ENCODE data around the gene FAM181A.

FAM181A gene

DNA sequence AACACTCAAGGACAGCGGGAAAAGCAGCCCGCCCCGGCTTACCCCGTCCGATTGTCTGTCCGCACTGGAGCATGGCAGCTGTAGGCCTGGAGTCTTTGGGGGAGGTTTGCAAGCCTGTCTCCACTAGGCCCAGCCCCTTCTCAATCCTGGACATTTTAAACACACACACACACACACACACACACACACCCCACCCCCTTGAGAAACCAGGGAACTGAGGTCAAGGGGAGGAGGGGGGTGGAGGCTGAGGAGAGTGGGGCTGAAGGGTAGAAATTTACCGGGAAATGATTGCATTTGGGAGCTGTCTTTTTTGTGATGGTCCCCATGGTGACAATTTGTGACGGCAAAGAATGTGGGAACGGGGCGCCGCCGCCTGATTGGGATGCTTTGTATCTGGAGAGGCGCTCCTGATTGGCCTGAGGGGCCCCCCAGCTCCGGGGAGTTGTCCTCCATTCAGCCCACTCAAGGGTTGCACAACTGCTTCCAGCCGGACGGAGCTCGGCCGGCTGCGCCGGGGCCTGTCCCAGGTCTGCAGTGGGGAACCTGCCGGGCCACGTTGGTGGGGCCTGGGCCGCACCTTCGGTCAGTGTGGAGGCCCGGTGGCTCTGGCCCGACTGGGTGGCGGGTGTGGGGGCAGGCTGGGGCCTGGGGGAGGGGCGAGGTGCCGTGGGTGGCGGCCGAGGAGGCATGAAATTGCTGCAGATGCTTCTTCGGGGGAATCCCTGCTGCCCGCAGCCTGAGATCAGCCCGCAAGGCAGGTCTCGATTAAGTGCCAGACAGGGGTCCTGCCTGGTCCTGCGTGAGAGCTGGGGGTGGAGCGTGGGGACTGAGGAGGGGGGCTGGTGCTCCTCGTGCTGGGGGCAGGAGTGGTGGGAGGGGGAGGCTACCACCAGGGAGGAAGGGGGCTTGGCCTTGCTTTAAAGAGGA lies at the start of gene FAM181A:
FAM181A (plus strand) TSS at position 472 of the 927 bp plus-strand sequence. CDS start 942 bp downstream, outside the sequence.
- TF ChIP-seq, protein P1, sequence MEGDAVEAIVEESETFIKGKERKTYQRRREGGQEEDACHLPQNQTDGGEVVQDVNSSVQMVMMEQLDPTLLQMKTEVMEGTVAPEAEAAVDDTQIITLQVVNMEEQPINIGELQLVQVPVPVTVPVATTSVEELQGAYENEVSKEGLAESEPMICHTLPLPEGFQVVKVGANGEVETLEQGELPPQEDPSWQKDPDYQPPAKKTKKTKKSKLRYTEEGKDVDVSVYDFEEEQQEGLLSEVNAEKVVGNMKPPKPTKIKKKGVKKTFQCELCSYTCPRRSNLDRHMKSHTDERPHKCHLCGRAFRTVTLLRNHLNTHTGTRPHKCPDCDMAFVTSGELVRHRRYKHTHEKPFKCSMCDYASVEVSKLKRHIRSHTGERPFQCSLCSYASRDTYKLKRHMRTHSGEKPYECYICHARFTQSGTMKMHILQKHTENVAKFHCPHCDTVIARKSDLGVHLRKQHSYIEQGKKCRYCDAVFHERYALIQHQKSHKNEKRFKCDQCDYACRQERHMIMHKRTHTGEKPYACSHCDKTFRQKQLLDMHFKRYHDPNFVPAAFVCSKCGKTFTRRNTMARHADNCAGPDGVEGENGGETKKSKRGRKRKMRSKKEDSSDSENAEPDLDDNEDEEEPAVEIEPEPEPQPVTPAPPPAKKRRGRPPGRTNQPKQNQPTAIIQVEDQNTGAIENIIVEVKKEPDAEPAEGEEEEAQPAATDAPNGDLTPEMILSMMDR (IDR thresholded peaks at IDR 0.05), result no peak

DNA sequence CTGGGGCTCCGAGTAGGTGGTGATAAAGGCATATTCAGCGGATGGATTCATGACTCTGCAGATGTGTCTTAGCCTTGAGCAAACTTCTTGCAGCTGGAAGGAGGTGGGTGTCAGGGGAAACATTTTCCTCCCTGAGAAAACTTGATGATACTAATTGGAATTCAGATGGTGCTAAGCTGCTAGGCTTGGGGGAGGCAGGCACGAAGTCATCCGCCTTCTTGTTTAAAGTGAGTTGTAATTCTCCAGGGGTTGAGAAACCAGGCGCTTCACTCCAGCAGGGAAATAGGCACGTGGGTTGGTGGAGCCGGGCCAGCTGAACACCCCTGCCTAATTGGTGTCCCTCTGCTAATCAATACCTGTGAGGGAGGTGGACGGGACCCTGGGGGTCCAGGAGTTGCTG lies 48.9 kb upstream of the FAM181A start:
- TF ChIP-seq, protein P1 (IDR thresholded peaks at IDR 0.05), result no peak

DNA sequence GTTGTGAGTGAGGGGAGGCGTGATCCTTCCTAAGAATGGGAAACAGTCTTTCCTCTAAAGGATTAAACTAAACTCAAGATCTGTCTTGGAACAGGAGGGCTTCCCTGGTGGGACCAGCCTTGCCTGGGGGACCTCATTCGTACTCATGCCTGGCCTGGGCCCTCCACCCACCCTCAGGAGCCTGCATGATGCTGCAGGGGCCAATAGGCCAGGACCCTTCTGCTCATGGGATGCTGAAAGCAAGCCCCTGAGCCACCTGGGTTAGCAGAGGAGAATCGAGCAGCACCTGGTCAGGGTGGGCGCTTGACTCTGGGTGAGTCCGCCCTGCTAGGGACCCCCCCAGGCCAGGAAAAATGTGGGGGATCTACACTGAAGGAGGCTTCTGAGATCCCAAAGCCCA lies 48.3 kb upstream of the FAM181A start:
- TF ChIP-seq, protein P1 (IDR thresholded peaks at IDR 0.05), result no peak

DNA sequence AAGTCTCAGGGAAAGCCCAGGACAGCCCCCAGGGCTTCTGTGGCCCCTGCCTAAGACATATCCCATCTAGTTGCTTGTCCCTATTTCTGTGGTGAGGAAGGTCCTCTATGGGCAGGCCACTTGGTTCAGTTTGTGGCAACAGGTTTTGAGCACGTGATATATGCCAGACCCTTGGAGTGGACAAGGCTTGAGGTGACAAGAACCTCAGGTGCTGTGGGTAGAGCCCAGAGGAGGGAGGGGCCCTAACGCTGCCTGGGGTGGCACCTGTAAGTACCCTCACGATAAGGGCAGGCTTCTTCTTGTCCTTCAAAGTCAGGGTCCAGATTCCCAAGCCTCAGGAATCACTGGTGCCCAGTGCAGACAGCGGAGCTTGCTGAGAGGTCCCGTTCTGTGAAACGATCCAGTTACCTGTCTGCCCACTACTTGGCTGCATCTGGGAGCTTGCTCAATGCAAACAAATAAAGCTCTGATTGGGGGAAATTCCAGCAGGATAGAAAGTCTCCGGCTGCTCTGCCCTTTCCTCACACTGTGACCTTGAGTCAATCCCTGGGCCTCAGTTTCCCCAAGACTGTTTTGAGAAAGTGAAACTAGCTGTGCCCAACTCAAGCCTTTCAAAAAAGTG lies 47.7 kb upstream of the FAM181A start:
- TF ChIP-seq, protein P1 (IDR thresholded peaks at IDR 0.05), result no peak

DNA sequence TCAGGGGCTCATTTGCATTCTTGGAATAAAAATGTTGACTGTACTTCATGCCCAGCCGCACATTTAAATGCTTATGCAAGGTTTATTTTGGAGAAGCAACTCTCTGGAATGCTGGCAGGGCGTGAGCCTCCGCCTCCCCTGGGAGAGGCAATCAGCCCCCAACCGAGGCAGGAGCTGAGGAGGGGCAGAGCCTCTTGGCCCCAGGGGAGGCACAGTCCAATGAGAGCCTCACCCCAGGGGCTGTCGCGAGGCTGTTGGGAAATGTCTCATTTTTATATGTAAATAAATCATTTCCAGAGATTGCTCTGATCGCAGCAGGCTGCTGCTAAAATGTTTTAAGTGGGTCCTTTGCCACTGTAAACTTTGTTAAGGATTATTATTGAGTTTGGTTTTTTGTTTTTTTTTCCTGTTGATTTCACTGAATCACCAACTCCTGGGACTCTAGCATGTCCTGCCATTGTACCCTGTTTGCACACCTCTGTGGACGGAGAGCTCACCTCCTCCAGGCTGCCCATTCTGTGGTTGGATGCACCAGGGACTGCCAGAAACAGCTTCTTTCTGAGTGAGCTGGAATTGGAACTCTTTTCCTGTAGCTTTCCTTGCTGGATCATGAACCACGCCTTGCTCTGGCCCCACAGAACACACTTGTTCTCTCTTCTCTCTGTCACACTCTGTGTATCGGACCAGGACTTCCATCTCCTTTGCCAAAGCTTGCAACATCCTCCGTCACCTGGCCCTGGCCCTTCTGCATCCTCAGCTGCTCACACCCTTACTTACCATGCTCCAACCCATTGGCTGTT lies 46.9 kb upstream of the FAM181A start:
- TF ChIP-seq, protein P1 (IDR thresholded peaks at IDR 0.05), result no peak

DNA sequence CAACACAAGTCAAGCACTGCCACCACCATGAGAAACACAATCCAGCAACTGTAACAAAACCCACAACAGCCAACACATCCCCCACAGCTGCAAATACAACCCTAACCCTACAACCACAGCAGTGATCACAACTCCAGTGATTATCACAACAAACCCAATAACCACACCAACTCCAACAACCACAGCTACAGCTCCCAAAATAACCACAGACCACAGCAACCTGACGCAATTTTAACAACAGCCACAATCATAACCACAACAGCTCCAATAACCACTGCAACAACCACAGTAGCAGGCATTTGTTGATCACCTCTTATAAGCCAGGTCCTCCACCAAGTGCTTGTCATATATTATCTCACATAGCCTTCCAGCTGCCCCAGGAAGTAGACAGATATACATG lies 42.2 kb upstream of the FAM181A start:
- TF ChIP-seq, protein P1 (IDR thresholded peaks at IDR 0.05), result no peak

DNA sequence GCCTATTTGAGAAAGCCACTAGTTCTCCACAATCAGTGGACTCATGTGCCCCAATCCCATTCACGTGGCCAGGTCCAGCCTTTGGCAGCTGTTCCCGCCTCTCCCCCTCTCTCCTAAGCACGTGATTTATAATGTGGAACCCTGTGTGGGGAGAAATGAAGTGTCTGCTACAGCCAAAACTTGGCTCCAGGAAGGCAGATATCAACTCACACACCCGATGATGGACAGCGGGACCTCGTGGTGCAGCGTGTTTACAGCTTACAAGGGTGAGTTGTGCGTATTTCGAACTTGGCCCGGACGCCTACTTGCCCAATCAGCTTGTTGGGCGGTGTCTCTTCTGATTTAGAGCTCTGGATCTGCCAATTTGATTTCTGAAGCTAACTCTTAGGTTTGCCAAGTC lies 38.1 kb upstream of the FAM181A start:
- TF ChIP-seq, protein P1 (IDR thresholded peaks at IDR 0.05), result no peak
